Putamen (tissue), 1 donor: ENCODE data around the gene SLMAP.
"Not testable (repeated sequence)": the region's sequence is repeated elsewhere in the genome, so short reads cannot be mapped to it uniquely, and the experiment has no call there.

Experiments used
- DNase-seq: peaks from one replicate; pipeline ENCODE4 v3.0.0-alpha.2; 2016; ENCODE audit warnings: low spot score

Gene SLMAP

GRCh38 chr3:57794501-57794900 lies 38.4 kb downstream of the SLMAP start:
- no peak for DNase-seq

DNA sequence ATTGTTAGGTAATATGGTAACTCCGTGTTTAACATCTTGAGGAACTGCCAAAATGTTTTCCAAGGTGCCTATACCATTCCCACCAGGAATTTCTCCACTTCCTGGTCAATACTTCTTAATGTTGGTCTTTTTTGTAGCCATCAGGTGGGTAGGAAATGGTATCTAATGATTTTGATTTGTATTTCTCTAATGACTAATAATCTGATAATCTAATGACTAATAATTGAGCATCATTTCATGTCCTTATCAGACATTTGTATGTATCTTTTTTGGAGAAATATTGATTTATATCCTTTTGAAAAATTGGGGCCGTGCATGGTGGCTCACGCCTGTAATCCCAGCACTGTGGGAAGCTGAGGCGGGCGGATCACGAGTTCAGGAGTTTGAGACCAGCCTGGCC lies 38.8 kb downstream of the SLMAP start:
- DNase-seq, result no peak

GRCh38 chr3:57796261-57796660 lies 40.2 kb downstream of the SLMAP start:
- no peak for DNase-seq

- no peak for DNase-seq
Measured at GRCh38 chr3:57797701-57798487, 41.8 kb downstream of the SLMAP start.

DNA sequence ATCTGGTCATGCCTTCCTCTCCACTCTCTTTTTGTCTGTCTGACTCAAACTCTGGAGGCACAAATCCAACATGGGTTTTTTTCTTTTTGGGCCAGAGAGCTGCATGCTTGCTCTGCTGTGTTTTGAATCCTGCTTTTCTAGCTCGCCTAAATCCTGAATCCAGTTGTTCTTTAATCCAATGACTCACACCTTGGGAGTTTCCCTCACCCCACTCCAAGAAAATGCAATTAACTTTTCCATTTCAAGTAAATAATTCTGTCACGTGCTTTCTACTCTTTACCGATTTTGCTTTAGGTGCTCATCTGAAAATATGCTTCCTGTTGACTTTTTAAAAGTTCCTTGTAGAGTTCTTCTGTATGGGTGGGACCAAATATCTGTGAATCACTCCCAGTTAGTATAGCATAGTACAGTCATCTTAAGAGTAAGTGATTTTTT lies 47.6 kb downstream of the SLMAP start:
- DNase-seq, result peak; percentile 28

- DNase-seq, result no peak
Measured at GRCh38 chr3:57805266-57805665, 49.2 kb downstream of the SLMAP start.

- no peak for DNase-seq
Measured at GRCh38 chr3:57805674-57806073, 49.6 kb downstream of the SLMAP start.

- DNase-seq, result not testable (repeated sequence)
Measured at GRCh38 chr3:57806195-57806594, 50.1 kb downstream of the SLMAP start.

GRCh38 chr3:57808961-57809608 lies 53.0 kb downstream of the SLMAP start:
- DNase-seq, result no peak

DNA sequence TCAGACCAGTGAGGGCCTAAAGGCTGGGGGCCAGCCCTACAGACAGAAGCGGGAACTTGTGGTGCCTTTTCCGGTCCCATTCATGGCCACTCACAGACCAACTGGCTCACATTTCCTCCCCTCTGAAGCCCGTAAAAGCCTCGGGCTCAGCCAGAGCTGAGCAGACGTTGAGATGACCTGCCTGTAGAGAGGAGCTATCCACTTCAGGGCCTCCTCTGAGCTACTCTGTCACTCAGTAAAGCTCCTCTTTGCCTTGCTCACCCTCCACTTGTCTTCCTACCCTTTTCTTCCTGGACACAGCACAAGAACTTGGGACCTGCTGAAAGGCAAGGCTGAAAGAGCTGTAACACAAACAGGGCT lies 53.5 kb downstream of the SLMAP start:
- DNase-seq, result no peak

DNA sequence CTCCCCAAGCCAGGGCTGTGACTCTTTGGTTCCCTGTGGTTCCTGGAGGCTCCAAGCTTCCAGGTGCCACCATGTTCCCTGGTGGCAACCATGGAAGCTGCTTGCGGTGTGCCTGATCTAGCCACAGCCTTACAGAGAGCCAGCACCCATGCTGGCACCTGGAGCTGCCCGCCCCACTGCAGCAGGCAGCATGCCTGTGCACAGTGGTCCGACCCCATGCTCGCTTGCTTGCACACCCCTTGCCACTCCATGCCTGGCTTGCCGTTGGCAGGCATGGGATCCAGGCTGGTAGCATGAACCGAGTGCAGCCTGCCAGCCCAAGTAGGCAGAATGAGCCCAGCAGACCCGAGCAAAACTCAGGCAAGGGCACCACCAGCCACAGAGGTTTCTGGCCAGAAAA lies 53.9 kb downstream of the SLMAP start:
- no peak for DNase-seq

DNA sequence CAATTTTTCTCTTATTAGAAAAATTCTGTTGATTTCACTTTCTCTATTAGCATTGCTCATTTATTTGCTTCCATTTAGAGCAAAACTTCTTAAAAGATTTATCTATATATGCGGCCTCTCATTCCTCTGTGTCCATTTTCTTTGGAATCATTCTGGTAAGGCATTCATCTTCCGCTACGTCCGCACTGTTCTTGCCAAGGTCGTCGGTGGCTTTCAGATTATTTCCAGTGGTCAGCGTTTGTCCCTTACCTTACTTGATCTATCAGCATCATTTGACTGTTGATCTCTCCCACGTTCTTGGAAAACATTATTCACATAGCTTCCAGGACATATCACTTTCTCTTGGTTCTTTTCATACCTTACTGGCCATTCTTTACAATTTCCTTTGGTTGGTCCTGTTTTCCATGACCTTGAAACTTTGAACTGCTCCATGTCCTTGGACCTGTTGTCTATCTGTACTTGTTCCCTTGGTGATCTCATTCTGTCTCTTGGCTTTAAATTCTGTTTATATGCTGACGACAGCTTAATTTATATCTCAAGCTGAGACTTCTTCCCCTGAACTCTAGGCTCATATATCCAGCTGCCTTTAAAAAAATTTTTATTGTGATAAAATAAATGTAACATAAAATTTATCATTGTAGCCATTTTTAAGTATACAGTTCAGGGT lies 54.5 kb downstream of the SLMAP start:
- no peak for DNase-seq

- DNase-seq, result no peak
Measured at GRCh38 chr3:57815036-57815435, 58.9 kb downstream of the SLMAP start.

DNA sequence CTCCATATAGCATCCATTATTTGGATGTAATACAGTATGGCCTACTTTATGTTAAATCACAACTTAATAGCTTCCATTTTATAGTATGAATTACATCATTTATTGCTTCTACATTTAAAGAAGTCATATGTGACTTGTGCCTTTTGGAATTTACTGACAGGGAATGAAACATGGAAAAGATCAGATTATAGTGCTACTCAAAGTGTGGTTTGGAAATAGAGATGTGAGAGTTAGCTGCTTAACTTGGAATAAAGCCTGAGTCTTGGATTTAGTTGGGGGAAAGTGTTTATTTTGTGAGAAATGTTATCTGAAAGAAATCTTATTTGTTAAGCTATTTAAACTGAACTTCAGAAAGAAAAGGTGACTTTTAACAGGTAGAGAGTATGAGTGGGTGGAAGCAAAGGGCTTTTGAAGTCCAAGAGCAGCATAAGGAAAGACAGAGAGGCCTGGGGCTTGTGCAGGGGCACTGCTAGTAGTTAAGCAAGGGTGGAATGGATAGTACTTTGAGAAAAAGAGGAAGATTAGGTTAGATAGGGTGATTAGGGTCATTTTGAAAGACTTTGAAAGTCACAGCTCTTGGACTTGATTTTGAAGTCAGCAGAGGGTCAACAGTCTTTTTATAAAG lies 60.5 kb downstream of the SLMAP start:
- no peak for DNase-seq

GRCh38 chr3:57818772-57819171 lies 62.7 kb downstream of the SLMAP start:
- no peak for DNase-seq

- DNase-seq, result no peak
Measured at GRCh38 chr3:57820479-57820878, 64.4 kb downstream of the SLMAP start.

- peak; percentile 64 for DNase-seq
Measured at GRCh38 chr3:57821765-57822164, 65.7 kb downstream of the SLMAP start.

DNA sequence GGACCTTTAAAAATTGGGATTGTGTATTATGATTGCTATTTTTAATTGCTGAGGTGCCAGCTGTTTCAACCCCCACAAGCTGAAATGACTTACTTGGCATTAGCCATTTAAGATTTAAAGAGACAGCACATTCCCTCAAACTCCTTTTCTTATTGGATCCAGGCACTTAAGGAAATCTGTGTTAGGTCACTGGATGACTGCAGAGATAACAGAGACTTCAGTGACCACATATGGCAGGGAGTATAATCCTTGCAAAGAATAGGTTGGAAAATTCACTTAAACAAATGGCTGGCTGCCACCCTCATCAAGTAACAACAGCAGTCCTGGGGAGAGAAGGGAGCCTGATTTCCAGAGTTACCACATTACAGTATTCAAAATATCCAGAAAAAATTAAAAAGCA lies 66.6 kb downstream of the SLMAP start:
- peak; percentile 5 for DNase-seq

GRCh38 chr3:57825116-57825515 lies 69.0 kb downstream of the SLMAP start:
- no peak for DNase-seq

DNA sequence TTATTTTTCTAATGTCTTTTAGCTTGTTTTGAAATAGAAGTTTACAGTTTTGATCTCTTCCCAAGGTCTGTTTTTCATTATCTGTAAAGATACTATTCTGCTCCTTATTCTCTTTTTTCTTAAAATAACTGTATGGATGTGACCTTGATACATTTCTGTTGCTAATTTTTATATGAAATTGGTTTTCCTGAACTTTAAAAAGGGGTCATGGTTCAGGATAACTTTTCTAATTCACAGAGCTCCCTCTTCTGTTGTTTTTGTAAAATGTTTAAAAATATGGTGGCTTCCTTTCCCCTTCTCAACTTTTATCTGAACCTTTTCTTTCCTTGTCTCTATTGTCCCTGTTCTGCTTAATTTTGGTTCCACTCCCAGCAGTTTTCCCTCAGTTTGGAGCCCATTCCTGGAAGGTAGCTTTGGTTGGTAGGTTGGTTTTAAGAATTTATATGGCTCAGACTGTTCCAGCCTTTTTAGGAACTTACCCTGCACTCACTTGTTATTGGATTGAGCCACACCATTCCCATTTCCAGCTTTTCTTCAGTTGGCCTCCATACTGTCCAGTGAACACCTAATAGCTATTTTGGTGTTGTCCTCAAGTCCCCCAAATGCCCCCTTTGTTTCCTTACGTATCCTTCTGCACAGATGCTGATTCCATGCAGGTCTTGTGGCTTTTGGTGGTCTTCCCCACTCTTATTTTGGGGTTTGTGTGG lies 70.3 kb downstream of the SLMAP start:
- DNase-seq, result no peak

GRCh38 chr3:57826952-57827723 lies 71.0 kb downstream of the SLMAP start:
- DNase-seq, result no peak
